HPDE6-E6E7 (cell line): ENCODE measurements around the gene PCDHGA1.

ENCODE experiments used
- DNase-seq: peaks from one replicate; pipeline ENCODE4 v3.0.0; 2011; ENCODE audit warnings: missing footprints; ENCODE audit errors: extremely low spot score

The PCDHGA1 gene

GRCh38 chr5:141490771-141491170 lies 160.5 kb downstream of the PCDHGA1 start:
- DNase-seq, result no peak

GRCh38 chr5:141491323-141492167 lies 161.2 kb downstream of the PCDHGA1 start:
- DNase-seq, result no peak

- DNase-seq, result no peak
Observed at GRCh38 chr5:141492168-141492885, 162.0 kb downstream of the PCDHGA1 start.

DNA sequence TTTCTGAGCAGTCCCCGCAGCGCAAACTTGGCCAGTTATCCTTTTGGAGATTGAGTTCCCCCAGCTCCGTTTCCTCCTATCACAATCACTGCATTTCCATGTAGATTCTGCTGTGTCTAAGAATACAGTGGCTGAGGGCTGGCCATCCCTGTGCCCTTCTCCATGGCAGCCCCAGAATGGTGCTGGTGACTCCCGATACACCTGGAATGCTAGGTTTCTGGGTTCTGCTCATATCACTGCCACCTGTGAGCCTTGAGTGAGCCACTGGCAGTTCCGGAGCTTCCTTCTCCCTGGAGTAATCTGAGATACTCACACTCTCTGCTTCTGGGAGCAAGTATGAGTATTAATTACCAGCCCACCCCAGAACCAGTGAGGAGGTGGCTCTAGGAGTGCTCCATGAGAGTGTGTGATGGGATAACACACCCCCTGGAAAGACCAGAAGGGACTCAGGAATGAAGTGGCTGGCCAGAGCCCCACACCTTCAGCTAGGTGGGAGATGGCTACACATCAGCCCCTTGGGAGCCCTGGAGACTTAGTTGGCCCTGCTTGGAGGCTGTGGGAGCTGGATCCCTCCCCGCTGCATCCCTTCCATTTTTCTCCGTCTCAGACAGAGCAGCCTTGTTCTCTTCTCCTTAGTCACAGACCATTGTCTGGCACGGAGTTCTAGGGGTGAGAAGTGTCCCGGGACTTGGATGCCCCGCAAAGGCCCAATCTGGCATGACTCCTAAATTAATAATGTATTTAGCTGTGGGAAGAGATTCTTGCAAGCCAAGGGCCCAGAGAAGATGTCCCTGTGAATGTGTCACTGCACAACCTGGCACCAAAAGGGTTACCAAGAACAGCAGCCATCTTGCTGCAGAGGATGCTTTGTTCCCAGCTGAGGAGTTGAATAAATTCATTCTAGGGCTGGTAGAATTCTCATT lies 163.4 kb downstream of the PCDHGA1 start:
- no peak for DNase-seq

DNA sequence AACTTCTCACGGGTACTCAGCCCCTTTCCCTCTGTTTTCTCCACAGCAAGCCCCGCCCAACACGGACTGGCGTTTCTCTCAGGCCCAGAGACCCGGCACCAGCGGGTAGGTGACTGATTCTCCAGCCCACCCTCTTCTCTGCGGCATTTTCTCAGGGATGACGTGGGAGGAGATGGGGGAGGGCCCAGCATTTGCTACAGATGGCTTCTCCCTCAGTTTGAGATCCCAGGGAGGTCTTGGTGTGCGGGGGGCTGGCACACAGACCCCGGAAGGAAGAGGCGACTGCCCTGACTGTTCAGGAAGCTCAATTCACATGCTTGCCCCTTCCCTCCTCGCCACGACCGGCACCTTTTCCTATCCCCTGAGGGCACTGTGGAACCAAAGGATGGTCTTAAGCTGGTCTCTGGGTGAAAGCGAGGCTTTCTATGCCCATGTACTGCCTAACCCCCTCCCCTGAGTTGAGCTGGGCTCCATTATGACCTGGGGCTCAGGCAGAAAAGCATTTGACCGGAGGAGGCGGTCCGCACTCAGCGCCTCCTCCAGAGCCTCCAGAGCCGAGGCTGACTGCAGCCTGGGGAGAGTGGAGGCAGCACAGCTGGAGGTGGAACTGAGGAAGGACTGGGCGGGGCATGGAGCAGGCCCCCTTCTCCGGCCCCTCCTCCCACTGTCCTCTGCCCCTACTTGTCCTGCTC lies 164.6 kb downstream of the PCDHGA1 start:
- DNase-seq, result no peak

DNA sequence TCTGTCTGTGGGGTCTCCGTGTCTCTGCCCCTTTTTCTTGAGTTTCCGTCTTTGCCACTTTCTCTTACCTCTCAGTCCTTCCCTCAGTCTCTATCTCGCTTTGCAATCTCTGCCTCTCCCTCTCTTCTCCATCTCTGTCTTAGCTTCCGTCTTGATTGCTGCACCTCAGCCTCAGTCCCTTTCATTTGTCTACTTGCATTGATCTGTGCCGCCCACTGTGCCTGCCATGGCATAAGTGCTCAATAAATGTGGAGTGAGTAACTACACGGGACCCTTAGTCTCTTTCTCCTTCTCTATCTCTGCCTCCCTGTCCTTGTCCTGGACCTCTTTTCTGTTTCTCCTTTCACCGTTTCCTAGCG lies 165.1 kb downstream of the PCDHGA1 start:
- DNase-seq, result no peak

DNA sequence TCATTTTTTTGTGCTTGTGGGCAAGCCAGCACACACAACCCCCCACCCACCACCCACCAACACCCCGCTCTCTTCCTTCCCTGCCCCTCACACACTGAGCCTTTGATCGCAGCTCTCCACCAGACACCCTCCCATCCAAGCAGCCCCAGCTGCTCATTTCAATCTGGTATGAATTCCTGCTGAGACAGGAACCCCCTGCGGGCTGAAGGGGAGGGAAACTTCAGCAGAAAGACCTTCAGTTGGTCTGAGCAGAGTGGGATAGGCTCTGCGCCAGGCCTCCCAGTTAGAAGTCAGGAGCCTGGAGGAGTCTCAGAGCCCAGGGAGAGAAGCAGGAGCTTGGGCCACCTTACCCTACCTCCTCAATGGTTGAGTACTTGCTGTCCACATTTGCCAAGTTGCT lies 165.7 kb downstream of the PCDHGA1 start:
- DNase-seq, result no peak

GRCh38 chr5:141501761-141502160 lies 171.4 kb downstream of the PCDHGA1 start:
- DNase-seq, result no peak

DNA sequence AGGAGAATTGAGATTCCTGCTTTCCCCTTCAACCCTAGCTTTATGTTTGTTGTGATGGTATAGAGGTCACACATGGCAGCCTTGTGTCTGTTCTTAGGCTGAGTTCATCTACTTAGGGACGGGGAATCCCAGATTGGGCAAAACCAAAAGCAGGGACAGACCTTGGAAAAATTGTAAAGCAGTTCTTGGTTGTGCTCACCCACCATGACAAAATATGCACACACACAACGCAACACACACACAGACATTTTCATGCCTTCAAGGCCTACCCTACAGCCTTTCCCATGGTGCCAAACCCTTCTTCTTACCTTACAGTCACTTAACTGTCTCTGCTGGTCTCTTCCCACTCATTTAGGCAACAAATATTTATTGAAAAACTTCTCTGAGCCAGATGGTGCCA lies 173.4 kb downstream of the PCDHGA1 start:
- DNase-seq, result no peak

DNA sequence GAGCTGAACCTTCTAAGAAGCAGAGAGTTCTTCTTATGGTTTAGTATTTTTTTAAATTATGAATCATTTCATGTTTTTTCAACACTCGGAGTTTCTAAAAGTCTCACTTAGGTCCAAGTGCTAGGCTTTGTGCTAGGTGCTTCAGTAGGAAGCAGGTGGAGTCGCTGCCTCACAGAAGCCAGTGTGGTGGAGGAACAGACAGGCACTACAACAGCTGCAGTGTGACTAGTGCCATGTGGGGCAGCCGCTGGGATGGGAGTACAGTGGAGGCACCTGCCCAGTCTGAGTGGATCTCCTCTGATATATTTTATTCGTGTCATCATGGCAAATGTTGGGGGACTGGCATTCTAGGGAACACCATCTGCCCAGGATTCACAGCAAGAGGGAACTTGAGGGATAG lies 173.9 kb downstream of the PCDHGA1 start:
- DNase-seq, result no peak

GRCh38 chr5:141506381-141507155 lies 176.3 kb downstream of the PCDHGA1 start:
- DNase-seq, result no peak

- DNase-seq, result no peak
Observed at GRCh38 chr5:141507387-141508091, 177.2 kb downstream of the PCDHGA1 start.

- DNase-seq, result no peak
Observed at GRCh38 chr5:141508440-141508797, 178.1 kb downstream of the PCDHGA1 start.

DNA sequence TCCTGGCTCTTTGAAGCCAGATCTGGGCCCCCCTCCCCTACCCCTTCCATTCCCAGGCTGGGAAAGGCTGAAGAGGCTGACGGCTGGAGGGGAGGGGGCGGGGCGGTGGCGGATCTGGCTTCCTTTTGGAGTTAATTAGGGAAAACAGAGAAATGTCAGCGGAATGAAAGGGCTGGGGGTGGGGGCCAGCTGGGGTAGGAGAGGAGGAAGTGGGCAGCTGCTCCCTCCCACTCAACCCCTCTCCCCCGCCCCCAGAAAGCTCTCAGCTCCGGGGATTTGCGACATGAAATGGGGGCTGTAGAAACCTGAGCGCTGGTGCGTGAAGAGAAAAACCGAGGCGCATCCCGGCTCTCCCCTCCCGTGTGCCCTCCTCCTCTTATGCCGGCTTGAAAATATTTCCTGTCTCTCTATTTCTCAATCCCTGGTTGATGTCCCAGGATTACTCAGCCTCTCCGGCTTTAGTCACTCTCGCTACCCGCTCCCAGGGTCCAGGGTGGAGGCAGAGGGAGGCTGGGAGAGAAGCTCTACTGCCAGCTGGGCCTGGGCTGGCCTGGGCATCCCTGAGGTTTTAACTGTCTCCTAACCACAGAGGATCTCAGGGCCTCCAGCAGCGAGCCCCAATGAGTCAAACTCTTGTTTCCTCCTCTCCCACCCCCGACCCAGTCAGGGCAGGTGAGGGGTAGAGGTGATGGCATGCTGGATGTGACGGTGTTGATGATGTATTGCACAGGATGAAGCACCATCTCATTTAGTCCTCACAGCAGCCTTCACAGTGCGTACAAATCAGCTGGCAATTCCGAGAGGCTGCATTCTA lies 178.7 kb downstream of the PCDHGA1 start:
- peak; percentile 84 for DNase-seq

DNA sequence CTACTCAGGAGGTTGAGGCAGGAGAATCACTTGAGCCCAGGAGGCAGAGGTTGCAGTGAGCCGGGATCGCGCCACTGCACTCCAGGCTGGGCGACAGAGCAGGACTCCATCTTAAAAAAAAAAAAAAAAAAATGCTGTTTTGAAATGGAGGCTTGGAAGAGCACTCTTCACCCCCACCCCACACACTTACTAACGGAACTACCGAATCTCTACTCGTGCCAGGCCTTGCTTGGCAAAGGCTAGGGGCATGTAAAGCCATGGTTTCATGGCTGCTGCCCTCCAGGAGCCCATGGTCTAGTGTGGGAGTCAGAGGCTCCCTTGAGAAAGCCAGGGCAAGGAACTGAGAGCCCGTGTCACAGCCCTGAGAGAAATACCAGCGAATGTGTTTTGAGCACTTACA lies 179.8 kb downstream of the PCDHGA1 start:
- no peak for DNase-seq

DNA sequence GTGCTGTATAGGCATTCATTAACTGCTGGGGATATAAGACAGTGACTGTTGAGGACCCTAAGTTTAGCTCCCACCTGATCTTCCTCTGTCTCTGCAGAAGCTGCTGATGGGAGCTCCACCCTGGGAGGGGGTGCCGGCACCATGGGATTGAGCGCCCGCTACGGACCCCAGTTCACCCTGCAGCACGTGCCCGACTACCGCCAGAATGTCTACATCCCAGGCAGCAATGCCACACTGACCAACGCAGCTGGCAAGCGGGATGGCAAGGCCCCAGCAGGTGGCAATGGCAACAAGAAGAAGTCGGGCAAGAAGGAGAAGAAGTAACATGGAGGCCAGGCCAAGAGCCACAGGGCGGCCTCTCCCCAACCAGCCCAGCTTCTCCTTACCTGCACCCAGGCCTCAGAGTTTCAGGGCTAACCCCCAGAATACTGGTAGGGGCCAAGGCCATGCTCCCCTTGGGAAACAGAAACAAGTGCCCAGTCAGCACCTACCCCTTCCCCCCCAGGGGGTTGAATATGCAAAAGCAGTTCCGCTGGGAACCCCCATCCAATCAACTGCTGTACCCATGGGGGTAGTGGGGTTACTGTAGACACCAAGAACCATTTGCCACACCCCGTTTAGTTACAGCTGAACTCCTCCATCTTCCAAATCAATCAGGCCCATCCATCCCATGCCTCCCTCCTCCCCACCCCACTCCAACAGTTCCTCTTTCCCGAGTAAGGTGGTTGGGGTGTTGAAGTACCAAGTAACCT lies 180.7 kb downstream of the PCDHGA1 start:
- DNase-seq, result no peak

DNA sequence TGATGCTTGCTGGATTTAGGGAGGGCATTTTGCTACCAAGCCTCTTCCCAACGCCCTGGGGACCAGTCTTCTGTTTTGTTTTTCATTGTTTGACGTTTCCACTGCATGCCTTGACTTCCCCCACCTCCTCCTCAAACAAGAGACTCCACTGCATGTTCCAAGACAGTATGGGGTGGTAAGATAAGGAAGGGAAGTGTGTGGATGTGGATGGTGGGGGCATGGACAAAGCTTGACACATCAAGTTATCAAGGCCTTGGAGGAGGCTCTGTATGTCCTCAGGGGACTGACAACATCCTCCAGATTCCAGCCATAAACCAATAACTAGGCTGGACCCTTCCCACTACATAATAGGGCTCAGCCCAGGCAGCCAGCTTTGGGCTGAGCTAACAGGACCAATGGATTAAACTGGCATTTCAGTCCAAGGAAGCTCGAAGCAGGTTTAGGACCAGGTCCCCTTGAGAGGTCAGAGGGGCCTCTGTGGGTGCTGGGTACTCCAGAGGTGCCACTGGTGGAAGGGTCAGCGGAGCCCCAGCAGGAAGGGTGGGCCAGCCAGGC lies 181.5 kb downstream of the PCDHGA1 start:
- no peak for DNase-seq

DNA sequence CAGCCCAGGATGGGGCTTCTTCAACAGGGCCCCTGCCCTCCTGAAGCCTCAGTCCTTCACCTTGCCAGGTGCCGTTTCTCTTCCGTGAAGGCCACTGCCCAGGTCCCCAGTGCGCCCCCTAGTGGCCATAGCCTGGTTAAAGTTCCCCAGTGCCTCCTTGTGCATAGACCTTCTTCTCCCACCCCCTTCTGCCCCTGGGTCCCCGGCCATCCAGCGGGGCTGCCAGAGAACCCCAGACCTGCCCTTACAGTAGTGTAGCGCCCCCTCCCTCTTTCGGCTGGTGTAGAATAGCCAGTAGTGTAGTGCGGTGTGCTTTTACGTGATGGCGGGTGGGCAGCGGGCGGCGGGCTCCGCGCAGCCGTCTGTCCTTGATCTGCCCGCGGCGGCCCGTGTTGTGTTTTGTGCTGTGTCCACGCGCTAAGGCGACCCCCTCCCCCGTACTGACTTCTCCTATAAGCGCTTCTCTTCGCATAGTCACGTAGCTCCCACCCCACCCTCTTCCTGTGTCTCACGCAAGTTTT lies 182.1 kb downstream of the PCDHGA1 start:
- DNase-seq, result peak; percentile 49
